Lower leg skin (tissue), 3 donors: ENCODE data around the gene RPS15.

Source experiments
- CTCF ChIP-seq, 3 donors: fragments of 450-650 bp; IDR thresholded peaks; one replicate each; pipeline ENCODE4 v1.5.1; 2016; ENCODE audit warnings: antibody characterized with exemption in 3 of 3, mild to moderate bottlenecking in 3 of 3, moderate library complexity in 2 of 3
- POLR2A ChIP-seq, 2 donors: fragments of 450-650 bp; IDR thresholded peaks; one replicate each; pipeline ENCODE4 v1.6.1; 2016 to 2017; ENCODE audit warnings: antibody characterized with exemption in 2 of 2, mild to moderate bottlenecking in 1 of 2, moderate library complexity in 1 of 2

- TF ChIP-seq CTCF (IDR thresholded peaks at IDR 0.05) (no peak), POLR2A (IDR thresholded peaks at IDR 0.05) (no peak)
Measured at GRCh38 chr19:1410789-1411188, 27.4 kb upstream of the RPS15 start.
